Right lobe of liver (tissue), 6 donors: Measurements from ENCODE around the gene ATP6V1C2. TPM values are rescaled to one million over a fixed set of nuclear protein-coding genes. Genes with fewer than 3 reads are reported as not detected.
"Not testable (repeated sequence)": the region's sequence is repeated elsewhere in the genome, so short reads cannot be mapped to it uniquely, and the experiment has no call there.

Experiments used
- ATAC-seq, 4 donors: fragments of 200-7000 bp; cut with Tn5 transposase; one replicate each; pipeline ENCODE4 v1.9.1; 2020; ENCODE audit warnings: mild to moderate bottlenecking in 4 of 4, moderate library complexity in 4 of 4
- DNase-seq, 3 donors: peaks; one replicate each; pipeline ENCODE4 v3.0.0-alpha.2; 2020
- H3K27ac ChIP-seq, 3 donors: fragments of 200-600 bp; one replicate each; pipeline ENCODE4 v1.8.0; 2022
- H3K27me3 ChIP-seq, 2 donors: fragments of 200-600 bp; one replicate each; pipeline ENCODE4 v1.8.0; 2022
- H3K36me3 ChIP-seq, 4 donors: fragments of 200-600 bp; sonication (generic) in 1 of 4; one replicate each; pipeline versions ENCODE4 v1.5.1 to v1.8.0; 2017 to 2022; ENCODE audit warnings: control low read depth in 1 of 4
- H3K4me1 ChIP-seq, 4 donors: fragments of 200-600 bp; sonication (generic) in 1 of 4; one replicate each; pipeline versions ENCODE4 v1.5.1 to v1.8.0; 2017 to 2022; ENCODE audit warnings: control low read depth in 1 of 4
- H3K4me3 ChIP-seq, 3 donors: fragments of 200-600 bp; one replicate each; pipeline ENCODE4 v1.8.0; 2022
- H3K9me3 ChIP-seq, 4 donors: fragments of 200-600 bp; sonication (generic) in 1 of 4; one replicate each; pipeline versions ENCODE4 v1.5.1 to v1.8.0; 2017 to 2022; ENCODE audit warnings: control low read depth in 1 of 4
- CTCF ChIP-seq, 4 donors: fragments of 200-600 bp in 3 of 4; fragments of 450-650 bp in 1 of 4; IDR thresholded peaks; one replicate each; pipeline versions ENCODE4 v1.5.1 to v1.8.0; 2016 to 2022; ENCODE audit warnings: antibody characterized with exemption in 4 of 4, mild to moderate bottlenecking in 2 of 4
- POLR2A ChIP-seq: fragments of 450-650 bp; IDR thresholded peaks from one replicate; pipeline ENCODE4 v1.6.1; 2017; ENCODE audit warnings: antibody characterized with exemption, mild to moderate bottlenecking
- WGBS: methylation state at CpG from one replicate; pipeline ENCODE4 v1.1.6; 2018; ENCODE audit warnings: low coverage, low lambda C conversion rate; ENCODE audit not compliant: insufficient coverage; ENCODE audit errors: missing lambda C conversion rate; 5-methylcytosine and 5-hydroxymethylcytosine counted together
- intact Hi-C, 2 donors: fragments of 100-400 bp; cut with DNase I; formaldehyde crosslinking; loops; one replicate each; pipeline versions ENCODE4 v1.11.2 to v1.14.1; 2022
- total RNA-seq, 6 experiments: library from RNA; depleted of rRNA in 2 of 6; stranded (reverse); fragments of >200 nt in 2 of 6; fragmentation: NEBNext Ultra II Directional in 3 of 6; extraction: Animal tissue kit (Norgen Biotek cat#: 25700) in 3 of 6; gene quantifications; one replicate each; pipeline versions ENCODE4 v1.1.0 to v1.2.4, GENCODE V29; 2016 to 2023
- donor health status: DM: no; HTN: yes; CAD: no.
- donor health status: DM: no; HTN: no; CAD: no.
- donor health status: DM: no; HTN: no; CAD: no.
- donor health status: DM: no; HTN: yes; CAD: no.
- donor health status: DM: no; HTN: yes; CAD: no.

ATP6V1C2 gene
- total RNA-seq, 6 experiments from 2014 or later: 0.12 to 0.22 TPM; not detected in 4

GRCh38 chr2:10796703-10797102 is 75.3 kb downstream of the ATP6V1C2 start:
- Histone ChIP-seq H3K27me3 (no peaks in the 10 kb centered on the region), H3K4me1 (no peaks in the 10 kb centered on the region), H3K9me3 (no peaks in the 10 kb centered on the region), H3K36me3 (peaks cover 0 to 88% (median 38%) of the 10 kb centered on the region in 4 donors), H3K27ac (no peak overlapping the region), H3K4me3 (no peak overlapping the region)
- DNase-seq (no peak), ATAC-seq (no peak)
- no peak for TF ChIP-seq POLR2A
- no peak for TF ChIP-seq CTCF (IDR thresholded peaks at IDR 0.05)
- WGBS: 100% methylated on average over 2 of the region's 2 CpGs
- intact Hi-C loops: no loop called here

- TF ChIP-seq POLR2A (no peak), CTCF (IDR thresholded peaks at IDR 0.05) (no peak)
- H3K27me3 ChIP-seq: no peaks in the 10 kb centered on the region
- no peaks in the 10 kb centered on the region for H3K9me3 ChIP-seq
- DNase-seq: no peak
- peaks cover 0 to 4% (median 0%) of the 10 kb centered on the region in 4 donors for H3K4me1 ChIP-seq
- no peak for ATAC-seq
- H3K4me3 ChIP-seq: no peak overlapping the region
- intact Hi-C loops: no loop called here
- 86% methylated on average over 8 of the region's 8 CpGs for WGBS
- H3K36me3 ChIP-seq: peaks cover 0 to 77% (median 25%) of the 10 kb centered on the region in 4 donors
- H3K27ac ChIP-seq: no peak overlapping the region
These were observed 77.4 kb downstream of the ATP6V1C2 start for GRCh38 chr2:10798783-10799182.

- 94% methylated on average over 4 of the region's 4 CpGs for WGBS
- Histone ChIP-seq H3K4me1 (peaks cover 0 to 4% (median 0%) of the 10 kb centered on the region in 4 donors), H3K27me3 (no peaks in the 10 kb centered on the region), H3K27ac (no peak overlapping the region), H3K36me3 (peaks cover 0 to 66% (median 20%) of the 10 kb centered on the region in 4 donors), H3K4me3 (no peak overlapping the region), H3K9me3 (no peaks in the 10 kb centered on the region)
- ATAC-seq (no peak), DNase-seq (no peak)
- TF ChIP-seq CTCF (IDR thresholded peaks at IDR 0.05) (no peak), POLR2A (no peak)
- intact Hi-C loops: no loop called here
These were observed 78.7 kb downstream of the ATP6V1C2 start for GRCh38 chr2:10800163-10800562.

GRCh38 chr2:10802657-10803056 is 81.2 kb downstream of the ATP6V1C2 start:
- 94% methylated on average over 4 of the region's 8 CpGs for WGBS
- intact Hi-C loops: no loop called here
- no peak for DNase-seq

GRCh38 chr2:10805990-10806389 is 84.6 kb downstream of the ATP6V1C2 start:
- WGBS: 58% methylated on average over 2 of the region's 6 CpGs
- ATAC-seq, H3K27ac ChIP-seq, H3K4me3 ChIP-seq, DNase-seq, H3K9me3 ChIP-seq, intact Hi-C loops, H3K27me3 ChIP-seq: not testable (repeated sequence)
- Histone ChIP-seq H3K36me3 (peaks cover 0 to 19% (median 6%) of the 10 kb centered on the region in 4 donors), H3K4me1 (peaks cover 0 to 31% (median 10%) of the 10 kb centered on the region in 4 donors)

More at GRCh38 chr2:10802657-10803056, 81.2 kb downstream of the ATP6V1C2 start:
- Histone ChIP-seq H3K9me3 (no peaks in the 10 kb centered on the region), H3K4me1 (peaks cover 0 to 6% (median 2%) of the 10 kb centered on the region in 4 donors), H3K27ac (no peak overlapping the region), H3K27me3 (no peaks in the 10 kb centered on the region), H3K36me3 (peaks cover 0 to 45% (median 7%) of the 10 kb centered on the region in 4 donors), H3K4me3 (no peak overlapping the region)
- TF ChIP-seq CTCF (IDR thresholded peaks at IDR 0.05) (no peak), POLR2A (no peak)
- no peak for ATAC-seq
